T-helper 1 cell treated with Interleukin-12 subunit alpha and Interleukin-12 subunit beta and Interleukin-4 antibody, amounts not matched to agents 30 μg/mL and 1 μg/mL, for 36 hours (primary cell): Measurements from ENCODE around the gene CIP2A.

Experiments
- H3K27ac Mint-ChIP-seq: one replicate; pipeline ENCODE4 v1.8.0; 2021; ENCODE audit warnings: mild to moderate bottlenecking, mixed read lengths
- H3K27me3 Mint-ChIP-seq: one replicate; pipeline ENCODE4 v1.8.0; 2021; ENCODE audit warnings: low read depth, mixed read lengths
- H3K36me3 Mint-ChIP-seq: one replicate; pipeline ENCODE4 v1.8.0; 2021; ENCODE audit warnings: low read depth, mixed read lengths
- H3K4me1 Mint-ChIP-seq: one replicate; pipeline ENCODE4 v1.8.0; 2021; ENCODE audit warnings: low read depth, mixed read lengths
- H3K4me3 Mint-ChIP-seq: one replicate; pipeline ENCODE4 v1.8.0; 2021; ENCODE audit warnings: mild to moderate bottlenecking, moderate library complexity, mixed read lengths
- H3K9me3 Mint-ChIP-seq: one replicate; pipeline ENCODE4 v1.8.0; 2021; ENCODE audit warnings: mixed read lengths

CIP2A gene

GRCh38 chr3:108548304-108548703 lies 40.9 kb downstream of the CIP2A start:
- H3K4me3 Mint-ChIP-seq, result no peak overlapping the region
- no peaks in the 10 kb centered on the region for H3K27me3 Mint-ChIP-seq
- H3K27ac Mint-ChIP-seq, result no peak overlapping the region
- no peaks in the 10 kb centered on the region for H3K9me3 Mint-ChIP-seq
- H3K36me3 Mint-ChIP-seq, result peaks cover 28% of the 10 kb centered on the region
- peaks cover 8% of the 10 kb centered on the region for H3K4me1 Mint-ChIP-seq

- no peak overlapping the region for H3K27ac Mint-ChIP-seq
- no peaks in the 10 kb centered on the region for H3K27me3 Mint-ChIP-seq
- H3K9me3 Mint-ChIP-seq, result no peaks in the 10 kb centered on the region
- H3K36me3 Mint-ChIP-seq, result peaks cover 31% of the 10 kb centered on the region
- H3K4me3 Mint-ChIP-seq, result no peak overlapping the region
- peaks cover 5% of the 10 kb centered on the region for H3K4me1 Mint-ChIP-seq
Observed at GRCh38 chr3:108546692-108547091, 42.5 kb downstream of the CIP2A start.

- Mint-ChIP-seq H3K36me3 (peaks cover 31% of the 10 kb centered on the region), H3K4me1 (peaks cover 5% of the 10 kb centered on the region), H3K4me3 (no peak overlapping the region), H3K9me3 (no peaks in the 10 kb centered on the region), H3K27me3 (no peaks in the 10 kb centered on the region), H3K27ac (no peak overlapping the region)
Observed at GRCh38 chr3:108546247-108546646, 43.0 kb downstream of the CIP2A start.

GRCh38 chr3:108538083-108538482 lies 51.2 kb downstream of the CIP2A start:
- Mint-ChIP-seq H3K27ac (no peak overlapping the region), H3K9me3 (no peaks in the 10 kb centered on the region), H3K4me1 (no peaks in the 10 kb centered on the region), H3K4me3 (no peak overlapping the region), H3K36me3 (peaks cover 8% of the 10 kb centered on the region), H3K27me3 (peaks cover 3% of the 10 kb centered on the region)

GRCh38 chr3:108528459-108529252 lies 60.6 kb downstream of the CIP2A start:
- Mint-ChIP-seq H3K4me3 (no peak overlapping the region), H3K27me3 (peaks cover 12% of the 10 kb centered on the region), H3K27ac (no peak overlapping the region), H3K36me3 (no peaks in the 10 kb centered on the region), H3K4me1 (no peaks in the 10 kb centered on the region), H3K9me3 (no peaks in the 10 kb centered on the region)

GRCh38 chr3:108527817-108528216 lies 61.4 kb downstream of the CIP2A start:
- peaks cover 10% of the 10 kb centered on the region for H3K27me3 Mint-ChIP-seq
- H3K4me3 Mint-ChIP-seq, result no peak overlapping the region
- no peaks in the 10 kb centered on the region for H3K36me3 Mint-ChIP-seq
- no peaks in the 10 kb centered on the region for H3K9me3 Mint-ChIP-seq
- no peak overlapping the region for H3K27ac Mint-ChIP-seq
- H3K4me1 Mint-ChIP-seq, result no peaks in the 10 kb centered on the region

- Mint-ChIP-seq H3K27ac (no peak overlapping the region), H3K4me1 (no peaks in the 10 kb centered on the region), H3K27me3 (peaks cover 10% of the 10 kb centered on the region), H3K4me3 (no peak overlapping the region), H3K9me3 (no peaks in the 10 kb centered on the region), H3K36me3 (no peaks in the 10 kb centered on the region)
Observed at GRCh38 chr3:108527109-108527508, 62.1 kb downstream of the CIP2A start.

GRCh38 chr3:108525971-108526370 lies 63.3 kb downstream of the CIP2A start:
- Mint-ChIP-seq H3K27ac (no peak overlapping the region), H3K27me3 (peaks cover 15% of the 10 kb centered on the region), H3K9me3 (no peaks in the 10 kb centered on the region), H3K36me3 (no peaks in the 10 kb centered on the region), H3K4me1 (no peaks in the 10 kb centered on the region), H3K4me3 (no peak overlapping the region)

- Mint-ChIP-seq H3K36me3 (no peaks in the 10 kb centered on the region), H3K4me1 (no peaks in the 10 kb centered on the region), H3K27ac (no peak overlapping the region), H3K9me3 (no peaks in the 10 kb centered on the region), H3K27me3 (peaks cover 13% of the 10 kb centered on the region), H3K4me3 (no peak overlapping the region)
Observed at GRCh38 chr3:108525256-108525655, 64.0 kb downstream of the CIP2A start.

- Mint-ChIP-seq H3K27me3 (peaks cover 6% of the 10 kb centered on the region), H3K4me1 (no peaks in the 10 kb centered on the region), H3K9me3 (no peaks in the 10 kb centered on the region), H3K36me3 (no peaks in the 10 kb centered on the region), H3K4me3 (no peak overlapping the region), H3K27ac (no peak overlapping the region)
Observed at GRCh38 chr3:108524537-108524936, 64.7 kb downstream of the CIP2A start.

- H3K27ac Mint-ChIP-seq, result no peak overlapping the region
- no peaks in the 10 kb centered on the region for H3K4me1 Mint-ChIP-seq
- H3K4me3 Mint-ChIP-seq, result no peak overlapping the region
Observed at GRCh38 chr3:108518895-108519294, 70.3 kb downstream of the CIP2A start.

GRCh38 chr3:108516881-108517280 lies 72.4 kb downstream of the CIP2A start:
- Mint-ChIP-seq H3K4me3 (no peak overlapping the region), H3K27ac (no peak overlapping the region), H3K9me3 (no peaks in the 10 kb centered on the region), H3K36me3 (no peaks in the 10 kb centered on the region), H3K27me3 (peaks cover 8% of the 10 kb centered on the region), H3K4me1 (peaks cover 4% of the 10 kb centered on the region)

More at GRCh38 chr3:108518895-108519294, 70.3 kb downstream of the CIP2A start:
- Mint-ChIP-seq H3K36me3 (no peaks in the 10 kb centered on the region), H3K9me3 (no peaks in the 10 kb centered on the region), H3K27me3 (peaks cover 10% of the 10 kb centered on the region)

GRCh38 chr3:108513961-108514360 lies 75.3 kb downstream of the CIP2A start:
- H3K4me3 Mint-ChIP-seq, result no peak overlapping the region
- H3K27ac Mint-ChIP-seq, result no peak overlapping the region
- H3K27me3 Mint-ChIP-seq, result peaks cover 5% of the 10 kb centered on the region
- H3K4me1 Mint-ChIP-seq, result peaks cover 4% of the 10 kb centered on the region
- no peaks in the 10 kb centered on the region for H3K9me3 Mint-ChIP-seq
- H3K36me3 Mint-ChIP-seq, result no peaks in the 10 kb centered on the region

GRCh38 chr3:108512671-108513070 lies 76.6 kb downstream of the CIP2A start:
- Mint-ChIP-seq H3K4me1 (peaks cover 4% of the 10 kb centered on the region), H3K4me3 (no peak overlapping the region), H3K27ac (no peak overlapping the region), H3K27me3 (no peaks in the 10 kb centered on the region), H3K36me3 (no peaks in the 10 kb centered on the region), H3K9me3 (no peaks in the 10 kb centered on the region)

GRCh38 chr3:108511490-108511889 lies 77.7 kb downstream of the CIP2A start:
- H3K27me3 Mint-ChIP-seq, result peaks cover under 1% of the 10 kb centered on the region

More at GRCh38 chr3:108511490-108511889, 77.7 kb downstream of the CIP2A start:
- Mint-ChIP-seq H3K27ac (no peak overlapping the region), H3K4me1 (peaks cover 4% of the 10 kb centered on the region), H3K4me3 (no peak overlapping the region), H3K9me3 (no peaks in the 10 kb centered on the region), H3K36me3 (no peaks in the 10 kb centered on the region)
